OCI-LY3 (cell line): Measurements from ENCODE around the gene BHLHA15.

ENCODE experiments used
- CTCF ChIP-seq: fragments of 200-600, 300-600 bp; sonication (generic); IDR thresholded peaks from 2 replicates; pipeline ENCODE4 v1.5.1; 2014; ENCODE audit warnings: antibody characterized with exemption, low read length, low read depth
- EZH2phosphoT487 ChIP-seq: fragments of 200-600 bp; shearing (Covaris generic); IDR thresholded peaks from 2 replicates; pipeline ENCODE4 v1.6.1; 2018; ENCODE audit warnings: antibody characterized with exemption, mixed run types, low read depth

GRCh38 chr7:98215561-98216495 is 4.6 kb downstream of the BHLHA15 start:
- TF ChIP-seq CTCF (no peak), EZH2phosphoT487 (no peak)
